GM23248 (cell line): ENCODE results near the gene GLRX2.

Source experiments
- EZH2 ChIP-seq: fragments of 200-600 bp; sonication (generic); IDR thresholded peaks from 2 replicates; pipeline ENCODE4 v1.6.1; 2018; ENCODE audit warnings: antibody characterized with exemption, mild to moderate bottlenecking; ENCODE audit not compliant: insufficient read depth, poor library complexity, severe bottlenecking
- EZH2phosphoT487 ChIP-seq: fragments of 200-600 bp; sonication (generic); IDR thresholded peaks from 2 replicates; pipeline ENCODE4 v1.6.1; 2018; ENCODE audit warnings: antibody characterized with exemption, moderate library complexity, mild to moderate bottlenecking, low read depth; ENCODE audit not compliant: insufficient read depth

- TF ChIP-seq EZH2phosphoT487 (no peak), EZH2 (no peak)
These were observed 20.2 kb upstream of the GLRX2 start for GRCh38 chr1:193125369-193125768.
